ENCODE data around the gene LAMB3. TPM values are rescaled to one million over a fixed set of nuclear protein-coding genes. Genes with fewer than 3 reads are reported as not detected.
A peak's percentile ranks its signal among the peaks of the same experiment; 100 is the strongest.

LAMB3 gene
- total and polyA plus RNA-seq, 2 donors (not counting 1 experiment from before 2014, with no cell fraction given), result 0.33 to 0.37 TPM

- WGBS (ENCODE audit: insufficient coverage), result 97% methylated on average over 6 of the region's 9 CpGs
- Mint-ChIP-seq H3K27me3 (no peaks in the 10 kb centered on the region), H3K27ac (no peak overlapping the region), H3K9me3 (ENCODE audit: insufficient read depth) (no peaks in the 10 kb centered on the region), H3K4me1 (peaks cover 2% of the 10 kb centered on the region), H3K4me3 (no peak overlapping the region)
- CTCF ChIA-PET, result interaction anchor here (1.5 to 1.8 kb wide), 2 partner anchors 32 to 82 kb away, joined by 3 to 4 read pairs; no protein-coding TSS in a partner anchor
- no peaks in the 10 kb centered on the region for H3K79me2 ChIP-seq (ENCODE audit: control insufficient read depth, insufficient read depth, low read length)
- no peak overlapping the region for H2AFZ ChIP-seq (ENCODE audit: insufficient read depth, low read depth, low read length, poor library complexity, severe bottlenecking)
- no peaks in the 10 kb centered on the region for H3K36me3 ChIP-seq (replicated peaks in 1 of 2; ENCODE audit: control extremely low read depth in 1 of 2, control insufficient read depth in 1 of 2, extremely low read depth in 1 of 2, insufficient read depth in 2 of 2, low read length in 1 of 2)
- H3K27me3 ChIP-seq (replicated peaks in 1 of 4; ENCODE audit: control extremely low read depth in 1 of 4, control insufficient read depth in 3 of 4, insufficient read depth in 4 of 4, low read length in 3 of 4), result peaks cover 0 to 10% (median 0%) of the 10 kb centered on the region in 4 experiments
- H4K20me1 ChIP-seq (ENCODE audit: control insufficient read depth, insufficient read depth, low read length, poor library complexity, severe bottlenecking), result no peaks in the 10 kb centered on the region
- H3K27ac ChIP-seq (ENCODE audit: low read length in 2 of 2), result no peak overlapping the region
- DNase-seq (no peak), ATAC-seq (ENCODE audit: low read depth) (no peak)
- POLR2A ChIA-PET, result no interaction called here
- H3K4me2 ChIP-seq (replicated peaks; ENCODE audit: low read depth, low read length, poor library complexity, severe bottlenecking), result no peak overlapping the region
- no peak for TF ChIP-seq EZH2 (IDR thresholded peaks at IDR 0.05; ENCODE audit: borderline replicate concordance, insufficient read depth, low read depth, low read length, poor library complexity, severe bottlenecking)
- no peak for TF ChIP-seq CTCF (IDR thresholded peaks at IDR 0.05)
- H3K9me3 ChIP-seq (ENCODE audit: control extremely low read depth in 1 of 3, control insufficient read depth in 2 of 3, insufficient read depth in 1 of 3, low read length in 2 of 3), result no peaks in the 10 kb centered on the region
- no peak overlapping the region for H3K9ac ChIP-seq (ENCODE audit: low read length)
- H3K4me3 ChIP-seq (ENCODE audit: control extremely low read depth in 1 of 5, extremely low read depth in 1 of 5, insufficient read depth in 1 of 5, low read depth in 2 of 5, low read length in 4 of 5), result no peak overlapping the region
- intact Hi-C loops (cut with micrococcal nuclease), result no loop called here
- no peaks in the 10 kb centered on the region for H3K4me1 ChIP-seq (ENCODE audit: control insufficient read depth in 2 of 2, insufficient read depth in 2 of 2, low read length in 2 of 2)
These were observed 43.0 kb downstream of the LAMB3 start for GRCh38 chr1:209609041-209609790.

- no peaks in the 10 kb centered on the region for H3K9me3 ChIP-seq (ENCODE audit: control extremely low read depth in 1 of 3, control insufficient read depth in 2 of 3, insufficient read depth in 1 of 3, low read length in 2 of 3)
- H3K4me1 Mint-ChIP-seq, result peaks cover 2% of the 10 kb centered on the region
- WGBS (ENCODE audit: insufficient coverage), result 79% methylated on average over 8 of the region's 8 CpGs
- no peak overlapping the region for H2AFZ ChIP-seq (ENCODE audit: insufficient read depth, low read depth, low read length, poor library complexity, severe bottlenecking)
- DNase-seq (no peak), ATAC-seq (ENCODE audit: low read depth) (peak; percentile 23)
- H3K9ac ChIP-seq (ENCODE audit: low read length), result no peak overlapping the region
- CTCF ChIA-PET, result interaction anchor here (1.8 kb wide), 1 partner anchor 31 kb away, joined by 4 read pairs; no protein-coding TSS in a partner anchor
- no peaks in the 10 kb centered on the region for H3K4me1 ChIP-seq (ENCODE audit: control insufficient read depth in 2 of 2, insufficient read depth in 2 of 2, low read length in 2 of 2)
- no peak overlapping the region for H3K4me2 ChIP-seq (replicated peaks; ENCODE audit: low read depth, low read length, poor library complexity, severe bottlenecking)
- H3K27me3 Mint-ChIP-seq, result no peaks in the 10 kb centered on the region
- H4K20me1 ChIP-seq (ENCODE audit: control insufficient read depth, insufficient read depth, low read length, poor library complexity, severe bottlenecking), result no peaks in the 10 kb centered on the region
- no peak overlapping the region for H3K4me3 ChIP-seq (ENCODE audit: control extremely low read depth in 1 of 5, extremely low read depth in 1 of 5, insufficient read depth in 1 of 5, low read depth in 2 of 5, low read length in 4 of 5)
- H3K27me3 ChIP-seq (replicated peaks in 1 of 4; ENCODE audit: control extremely low read depth in 1 of 4, control insufficient read depth in 3 of 4, insufficient read depth in 4 of 4, low read length in 3 of 4), result peaks cover 0 to 7% (median 0%) of the 10 kb centered on the region in 4 experiments
- TF ChIP-seq CTCF (IDR thresholded peaks at IDR 0.05) (no peak), EZH2 (IDR thresholded peaks at IDR 0.05; ENCODE audit: borderline replicate concordance, insufficient read depth, low read depth, low read length, poor library complexity, severe bottlenecking) (no peak)
- H3K79me2 ChIP-seq (ENCODE audit: control insufficient read depth, insufficient read depth, low read length), result no peaks in the 10 kb centered on the region
- H3K36me3 ChIP-seq (replicated peaks in 1 of 2; ENCODE audit: control extremely low read depth in 1 of 2, control insufficient read depth in 1 of 2, extremely low read depth in 1 of 2, insufficient read depth in 2 of 2, low read length in 1 of 2), result no peaks in the 10 kb centered on the region
- no peaks in the 10 kb centered on the region for H3K9me3 Mint-ChIP-seq (ENCODE audit: insufficient read depth)
- POLR2A ChIA-PET, result no interaction called here
- H3K27ac Mint-ChIP-seq, result no peak overlapping the region
- intact Hi-C loops (cut with micrococcal nuclease), result no loop called here
- no peak overlapping the region for H3K27ac ChIP-seq (ENCODE audit: low read length in 2 of 2)
- no peak overlapping the region for H3K4me3 Mint-ChIP-seq
These were observed 44.4 kb downstream of the LAMB3 start for GRCh38 chr1:209607795-209608178.
